AG04449 (cell line): ENCODE measurements around the gene KIF25.

Experiments used
- CTCF ChIA-PET: fragments of 350-600 bp; formaldehyde crosslinking; extraction: SDS; loops from one replicate; lab custom pipeline; 2021; ENCODE audit warnings: antibody characterized with exemption; lab: Yijun Ruan, JAX
- POLR2A ChIA-PET: fragments of 400-600, 350-600 bp; formaldehyde crosslinking; extraction: SDS; loops from one replicate; lab custom pipeline; 2020; ENCODE audit warnings: antibody characterized with exemption, inconsistent platforms; lab: Yijun Ruan, JAX
- DNase-seq: peaks from one replicate; pipeline ENCODE4 v3.0.0-alpha.2; 2010; ENCODE audit warnings: low read depth, low spot score
- H3K4me3 ChIP-seq: 2 replicates; pipeline ENCODE4 v1.5.1; 2011; ENCODE audit warnings: low read depth, mild to moderate bottlenecking, control low read depth, low read length
- CTCF ChIP-seq: IDR thresholded peaks from one replicate; pipeline ENCODE4 v1.5.1; 2011; ENCODE audit warnings: mild to moderate bottlenecking, moderate library complexity, low read length, control low read depth, inconsistent platforms; ENCODE audit not compliant: insufficient read depth; ENCODE audit errors: missing control alignments

Gene KIF25

GRCh38 chr6:167984144-167984719 is 13.2 kb upstream of the KIF25 start:
- ChIA-PET POLR2A (no interaction called here), CTCF (no interaction called here)
- TF ChIP-seq CTCF, result no peak
- H3K4me3 ChIP-seq, result no peak overlapping the region
- DNase-seq, result no peak

- ChIA-PET POLR2A (no interaction called here), CTCF (no interaction called here)
- H3K4me3 ChIP-seq, result no peak overlapping the region
- TF ChIP-seq CTCF, result no peak
- DNase-seq, result no peak
Measured at GRCh38 chr6:167984876-167985604, 12.4 kb upstream of the KIF25 start.

GRCh38 chr6:167985911-167986595 is 11.4 kb upstream of the KIF25 start:
- no peak for TF ChIP-seq CTCF
- H3K4me3 ChIP-seq, result no peak overlapping the region
- POLR2A ChIA-PET, result no interaction called here
- CTCF ChIA-PET, result no interaction called here
- DNase-seq, result no peak

- ChIA-PET CTCF (no interaction called here), POLR2A (no interaction called here)
- DNase-seq, result no peak
- TF ChIP-seq CTCF, result no peak
- no peak overlapping the region for H3K4me3 ChIP-seq
Measured at GRCh38 chr6:167987396-167988153, 9.9 kb upstream of the KIF25 start.

GRCh38 chr6:167988154-167988495 is 9.3 kb upstream of the KIF25 start:
- no peak overlapping the region for H3K4me3 ChIP-seq
- CTCF ChIA-PET, result no interaction called here
- POLR2A ChIA-PET, result no interaction called here
- TF ChIP-seq CTCF, result no peak
- DNase-seq, result no peak
